ENCODE data around the gene ITPR2. TPM values are rescaled to one million over a fixed set of nuclear protein-coding genes. Genes with fewer than 3 reads are reported as not detected.

The ITPR2 gene
- total RNA-seq, 2 experiments from 2014 or later, result 25.6 to 44.7 TPM

DNA sequence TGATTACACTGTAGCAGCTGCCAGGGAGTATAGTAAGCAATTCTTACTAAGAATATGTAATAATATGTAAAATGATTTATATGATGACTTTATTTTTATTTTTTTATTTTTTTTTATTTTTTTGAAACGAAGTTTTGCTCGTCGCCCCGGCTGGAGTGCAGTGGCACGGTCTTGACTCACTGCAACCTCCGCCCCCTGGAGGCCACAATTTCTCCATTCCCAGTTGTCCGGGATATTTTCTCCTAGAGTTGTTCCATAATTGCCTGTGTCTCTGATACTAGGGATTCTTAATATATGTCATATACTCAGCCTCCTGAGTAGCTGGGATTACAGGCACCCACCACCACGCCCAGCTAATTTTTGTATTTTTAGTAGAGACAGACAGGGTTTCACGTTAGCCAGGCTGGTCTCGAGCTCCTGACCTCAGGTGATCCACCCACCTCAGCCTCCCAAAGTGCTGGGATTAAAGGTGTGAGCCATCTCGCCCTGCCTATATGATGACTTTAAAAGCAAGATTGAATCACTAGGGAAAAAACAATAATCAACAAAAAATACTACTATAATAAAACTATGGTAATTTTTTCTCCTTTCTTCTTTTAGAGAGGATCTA, 12.2 kb upstream of the ITPR2 start:
- intact Hi-C loops (cut with micrococcal nuclease; ENCODE audit: unreplicated experiment), result loop anchor here (5.0 kb wide), 1 partner anchor 92 kb away; the partner anchor contains the start of genes FGFR1OP2 and INTS13
- no TSS peak for BruUV-seq (replicated peaks)
- peaks cover 73% of the 10 kb centered on the region for H3K4me1 ChIP-seq (ENCODE audit: insufficient read depth, low read length, poor library complexity, severe bottlenecking)
- H2AFZ ChIP-seq (ENCODE audit: low read length), result no peak overlapping the region
- no peaks in the 10 kb centered on the region for H3K36me3 ChIP-seq (ENCODE audit: insufficient read depth, low read length)
- H3K27ac ChIP-seq (ENCODE audit: low read depth, low read length, poor library complexity, severe bottlenecking), result peak overlapping the region; percentile 96
- no peaks in the 10 kb centered on the region for H4K20me1 ChIP-seq (ENCODE audit: insufficient read depth, low read length)
- DNase-seq (ENCODE audit: low spot score), result no peak
- TF ChIP-seq, protein P1, sequence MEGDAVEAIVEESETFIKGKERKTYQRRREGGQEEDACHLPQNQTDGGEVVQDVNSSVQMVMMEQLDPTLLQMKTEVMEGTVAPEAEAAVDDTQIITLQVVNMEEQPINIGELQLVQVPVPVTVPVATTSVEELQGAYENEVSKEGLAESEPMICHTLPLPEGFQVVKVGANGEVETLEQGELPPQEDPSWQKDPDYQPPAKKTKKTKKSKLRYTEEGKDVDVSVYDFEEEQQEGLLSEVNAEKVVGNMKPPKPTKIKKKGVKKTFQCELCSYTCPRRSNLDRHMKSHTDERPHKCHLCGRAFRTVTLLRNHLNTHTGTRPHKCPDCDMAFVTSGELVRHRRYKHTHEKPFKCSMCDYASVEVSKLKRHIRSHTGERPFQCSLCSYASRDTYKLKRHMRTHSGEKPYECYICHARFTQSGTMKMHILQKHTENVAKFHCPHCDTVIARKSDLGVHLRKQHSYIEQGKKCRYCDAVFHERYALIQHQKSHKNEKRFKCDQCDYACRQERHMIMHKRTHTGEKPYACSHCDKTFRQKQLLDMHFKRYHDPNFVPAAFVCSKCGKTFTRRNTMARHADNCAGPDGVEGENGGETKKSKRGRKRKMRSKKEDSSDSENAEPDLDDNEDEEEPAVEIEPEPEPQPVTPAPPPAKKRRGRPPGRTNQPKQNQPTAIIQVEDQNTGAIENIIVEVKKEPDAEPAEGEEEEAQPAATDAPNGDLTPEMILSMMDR (conservative IDR thresholded peaks at IDR 0.05; ENCODE audit: low read length), result peak; percentile 71
- no peak for TF ChIP-seq EZH2phosphoT487 (IDR thresholded peaks at IDR 0.05; ENCODE audit: borderline replicate concordance, low read depth, low read length)
- H3K4me2 ChIP-seq (ENCODE audit: low read length), result peak overlapping the region; percentile 90
- no peaks in the 10 kb centered on the region for H3K79me2 ChIP-seq (ENCODE audit: insufficient read depth, low read depth, low read length)
- no peak overlapping the region for H3K4me3 ChIP-seq (ENCODE audit: low read depth, low read length, poor library complexity, severe bottlenecking)
- CTCF ChIA-PET (ENCODE audit: unreplicated experiment), result no interaction called here
- no peaks in the 10 kb centered on the region for H3K9me2 ChIP-seq (ENCODE audit: insufficient read depth, low read length)
- no peaks in the 10 kb centered on the region; the same call in 1 of the 2 replicates for H3K9me3 ChIP-seq (ENCODE audit: low read length)
- POLR2A ChIA-PET, result interaction anchor here (0.9 to 3.5 kb wide), 5 partner anchors 12 to 167 kb away, joined by 3 to 38 read pairs (median 3); partner anchors contain the start of gene ITPR2

DNA sequence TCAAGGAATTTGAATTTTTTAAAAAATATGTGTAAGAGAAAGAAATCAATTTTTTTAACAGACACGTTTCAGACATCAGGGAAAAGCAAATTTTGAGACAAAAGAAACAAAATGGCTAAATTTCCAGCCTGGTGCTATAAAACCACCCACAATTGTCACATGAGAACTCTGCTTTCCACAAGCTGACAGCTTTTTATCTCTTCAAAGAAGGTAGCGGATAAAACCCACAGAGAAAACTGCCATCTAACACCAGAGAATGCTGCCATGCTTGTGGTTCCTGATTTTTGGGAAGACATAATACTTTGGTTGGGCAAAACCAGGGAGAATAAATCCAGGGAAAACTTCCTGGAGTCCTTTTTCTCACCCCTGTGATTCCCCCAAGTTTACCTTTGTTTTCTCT, 10.3 kb upstream of the ITPR2 start:
- DNase-seq (ENCODE audit: low spot score), result no peak
- Histone ChIP-seq H3K9me2 (ENCODE audit: insufficient read depth, low read length) (no peaks in the 10 kb centered on the region), H3K36me3 (ENCODE audit: insufficient read depth, low read length) (no peaks in the 10 kb centered on the region), H3K4me1 (ENCODE audit: insufficient read depth, low read length, poor library complexity, severe bottlenecking) (peaks cover 73% of the 10 kb centered on the region), H4K20me1 (ENCODE audit: insufficient read depth, low read length) (no peaks in the 10 kb centered on the region), H3K27ac (ENCODE audit: low read depth, low read length, poor library complexity, severe bottlenecking) (no peak overlapping the region), H3K4me3 (ENCODE audit: low read depth, low read length, poor library complexity, severe bottlenecking) (no peak overlapping the region), H3K79me2 (ENCODE audit: insufficient read depth, low read depth, low read length) (no peaks in the 10 kb centered on the region), H3K9me3 (ENCODE audit: low read length) (no peaks in the 10 kb centered on the region; the same call in 1 of the 2 replicates), H3K4me2 (ENCODE audit: low read length) (peak overlapping the region; percentile 28; the same call in 1 of the 2 replicates), H2AFZ (ENCODE audit: low read length) (peak overlapping the region; percentile 90)
- ChIA-PET POLR2A (interaction anchor here (1.2 to 4.3 kb wide), 2 partner anchors 9 to 11 kb away, joined by 3 to 40 read pairs; partner anchors contain the start of gene ITPR2), CTCF (ENCODE audit: unreplicated experiment) (interaction anchor here (1.3 kb wide), 1 partner anchor 10 kb away, joined by 5 read pairs; the partner anchor contains the start of gene ITPR2)
- no TSS peak for BruUV-seq (replicated peaks)
- TF ChIP-seq, protein P1 (conservative IDR thresholded peaks at IDR 0.05; ENCODE audit: low read length), result no peak
- TF ChIP-seq EZH2phosphoT487 (IDR thresholded peaks at IDR 0.05; ENCODE audit: borderline replicate concordance, low read depth, low read length), result no peak
- intact Hi-C loops (cut with micrococcal nuclease; ENCODE audit: unreplicated experiment), result no loop called here

DNA sequence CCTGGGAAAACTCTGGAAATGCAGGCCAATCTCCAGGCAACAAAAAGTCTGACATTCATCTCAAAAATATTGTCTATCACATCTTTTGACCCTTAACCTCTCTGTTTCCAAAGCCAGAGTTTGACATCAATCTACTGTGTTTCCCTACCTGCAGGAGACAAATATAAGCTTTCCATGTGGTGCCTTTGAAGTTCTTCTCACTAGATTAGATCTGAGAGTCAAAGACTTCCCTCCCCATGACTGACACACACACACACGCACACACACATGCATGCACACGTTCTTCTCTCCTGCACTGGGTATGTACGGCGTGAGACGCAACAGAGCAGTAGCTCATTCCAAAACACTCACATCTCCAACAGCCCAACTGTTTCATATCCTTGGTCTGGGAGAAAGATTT, 8.1 kb upstream of the ITPR2 start:
- Histone ChIP-seq H3K36me3 (ENCODE audit: insufficient read depth, low read length) (no peaks in the 10 kb centered on the region), H3K4me3 (ENCODE audit: low read depth, low read length, poor library complexity, severe bottlenecking) (no peak overlapping the region), H3K4me1 (ENCODE audit: insufficient read depth, low read length, poor library complexity, severe bottlenecking) (peaks cover 51% of the 10 kb centered on the region), H3K79me2 (ENCODE audit: insufficient read depth, low read depth, low read length) (no peaks in the 10 kb centered on the region), H3K4me2 (ENCODE audit: low read length) (no peak overlapping the region), H3K9me3 (ENCODE audit: low read length) (no peaks in the 10 kb centered on the region), H3K9me2 (ENCODE audit: insufficient read depth, low read length) (no peaks in the 10 kb centered on the region), H4K20me1 (ENCODE audit: insufficient read depth, low read length) (no peaks in the 10 kb centered on the region), H3K27ac (ENCODE audit: low read depth, low read length, poor library complexity, severe bottlenecking) (no peak overlapping the region), H2AFZ (ENCODE audit: low read length) (peak overlapping the region; percentile 4; the same call in 1 of the 2 replicates)
- ChIA-PET CTCF (ENCODE audit: unreplicated experiment) (no interaction called here), POLR2A (interaction anchor here (0.7 to 4.3 kb wide), 2 partner anchors 8 to 823 kb away, joined by 5 to 40 read pairs; partner anchors contain the start of gene ITPR2)
- DNase-seq (ENCODE audit: low spot score), result no peak
- intact Hi-C loops (cut with micrococcal nuclease; ENCODE audit: unreplicated experiment), result no loop called here
- BruUV-seq (replicated peaks), result no TSS peak
- TF ChIP-seq EZH2phosphoT487 (IDR thresholded peaks at IDR 0.05; ENCODE audit: borderline replicate concordance, low read depth, low read length), result no peak
- TF ChIP-seq, protein P1 (conservative IDR thresholded peaks at IDR 0.05; ENCODE audit: low read length), result no peak
